Progenitor cell of endocrine pancreas (in vitro differentiated cells): ENCODE data around the gene TUBGCP6. TPM values are rescaled to one million over a fixed set of nuclear protein-coding genes. Genes with fewer than 3 reads are reported as not detected.

Experiments
- DNase-seq: peaks from one replicate; pipeline ENCODE4 v3.0.0; 2021; ENCODE audit warnings: low spot score; ENCODE audit not compliant: unreplicated experiment
- H3K27ac Mint-ChIP-seq: 2 replicates; pipeline ENCODE4 v1.8.0; 2021; ENCODE audit warnings: mild to moderate bottlenecking, moderate library complexity, mixed read lengths
- H3K27me3 Mint-ChIP-seq: 2 replicates; pipeline ENCODE4 v1.8.0; 2021; ENCODE audit warnings: mixed read lengths
- H3K36me3 Mint-ChIP-seq: 2 replicates; pipeline ENCODE4 v1.8.0; 2022; ENCODE audit warnings: mixed read lengths; ENCODE audit not compliant: insufficient read depth
- H3K4me1 Mint-ChIP-seq: 2 replicates; pipeline ENCODE4 v1.8.0; 2021; ENCODE audit warnings: low read depth, mixed read lengths
- H3K4me3 Mint-ChIP-seq: 2 replicates; pipeline ENCODE4 v1.8.0; 2021; ENCODE audit warnings: low read depth, mild to moderate bottlenecking, moderate library complexity, mixed read lengths
- H3K9me3 Mint-ChIP-seq: 2 replicates; pipeline ENCODE4 v1.8.0; 2021; ENCODE audit warnings: low read depth, mixed read lengths
- long read RNA-seq: library from polyadenylated mRNA; unstranded; transcript quantifications from one replicate; pipeline ENCODE4 v2.0.0, GENCODE V29; 2020
- total RNA-seq: library from RNA; stranded (reverse); gene quantifications from 2 replicates; pipeline ENCODE4 v1.2.1, GENCODE V29; 2021
- TF ChIP-seq, protein P1 (sequence below): fragments of 200-600 bp; sonication (generic); IDR thresholded peaks from one replicate; pipeline ENCODE4 v1.5.0; 2021; ENCODE audit warnings: antibody characterized with exemption, mild to moderate bottlenecking; ENCODE audit not compliant: unreplicated experiment

TUBGCP6 gene, protein sequence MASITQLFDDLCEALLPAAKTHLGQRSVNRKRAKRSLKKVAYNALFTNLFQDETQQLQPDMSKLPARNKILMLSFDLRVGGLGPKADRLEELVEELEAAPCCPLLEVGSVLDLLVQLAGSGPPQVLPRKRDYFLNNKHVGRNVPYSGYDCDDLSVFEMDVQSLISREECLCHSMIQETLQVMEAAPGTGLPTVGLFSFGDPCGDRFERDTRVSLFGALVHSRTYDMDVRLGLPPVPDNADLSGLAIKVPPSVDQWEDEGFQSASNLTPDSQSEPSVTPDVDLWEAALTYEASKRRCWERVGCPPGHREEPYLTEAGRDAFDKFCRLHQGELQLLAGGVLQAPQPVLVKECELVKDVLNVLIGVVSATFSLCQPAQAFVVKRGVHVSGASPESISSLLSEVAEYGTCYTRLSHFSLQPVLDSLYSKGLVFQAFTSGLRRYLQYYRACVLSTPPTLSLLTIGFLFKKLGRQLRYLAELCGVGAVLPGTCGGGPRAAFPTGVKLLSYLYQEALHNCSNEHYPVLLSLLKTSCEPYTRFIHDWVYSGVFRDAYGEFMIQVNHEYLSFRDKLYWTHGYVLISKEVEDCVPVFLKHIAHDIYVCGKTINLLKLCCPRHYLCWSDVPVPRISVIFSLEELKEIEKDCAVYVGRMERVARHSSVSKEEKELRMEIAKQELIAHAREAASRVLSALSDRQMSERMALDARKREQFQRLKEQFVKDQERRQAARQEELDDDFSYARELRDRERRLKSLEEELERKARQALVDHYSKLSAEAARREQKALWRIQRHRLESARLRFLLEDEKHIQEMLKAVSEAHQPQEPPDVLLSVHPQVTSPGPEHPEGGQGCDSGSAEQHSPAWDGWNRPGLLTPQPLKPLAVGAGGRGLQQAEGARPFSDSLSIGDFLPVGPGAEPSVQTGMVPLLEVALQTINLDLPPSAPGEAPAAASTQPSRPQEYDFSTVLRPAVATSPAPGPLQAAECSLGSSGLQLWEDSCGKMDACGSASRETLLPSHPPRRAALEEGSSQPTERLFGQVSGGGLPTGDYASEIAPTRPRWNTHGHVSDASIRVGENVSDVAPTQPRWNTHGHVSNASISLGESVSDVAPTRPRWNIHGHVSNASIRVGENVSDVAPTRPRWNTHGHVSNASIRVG (N-terminal part only)
- 62.0 and 70.9 TPM in 2 replicates for total RNA-seq
- long read RNA-seq, partial matches to known transcripts = 15 of 19 reads
- long read RNA-seq, other reads (novel, unspliced or antisense) = 4 of 19 reads

DNA sequence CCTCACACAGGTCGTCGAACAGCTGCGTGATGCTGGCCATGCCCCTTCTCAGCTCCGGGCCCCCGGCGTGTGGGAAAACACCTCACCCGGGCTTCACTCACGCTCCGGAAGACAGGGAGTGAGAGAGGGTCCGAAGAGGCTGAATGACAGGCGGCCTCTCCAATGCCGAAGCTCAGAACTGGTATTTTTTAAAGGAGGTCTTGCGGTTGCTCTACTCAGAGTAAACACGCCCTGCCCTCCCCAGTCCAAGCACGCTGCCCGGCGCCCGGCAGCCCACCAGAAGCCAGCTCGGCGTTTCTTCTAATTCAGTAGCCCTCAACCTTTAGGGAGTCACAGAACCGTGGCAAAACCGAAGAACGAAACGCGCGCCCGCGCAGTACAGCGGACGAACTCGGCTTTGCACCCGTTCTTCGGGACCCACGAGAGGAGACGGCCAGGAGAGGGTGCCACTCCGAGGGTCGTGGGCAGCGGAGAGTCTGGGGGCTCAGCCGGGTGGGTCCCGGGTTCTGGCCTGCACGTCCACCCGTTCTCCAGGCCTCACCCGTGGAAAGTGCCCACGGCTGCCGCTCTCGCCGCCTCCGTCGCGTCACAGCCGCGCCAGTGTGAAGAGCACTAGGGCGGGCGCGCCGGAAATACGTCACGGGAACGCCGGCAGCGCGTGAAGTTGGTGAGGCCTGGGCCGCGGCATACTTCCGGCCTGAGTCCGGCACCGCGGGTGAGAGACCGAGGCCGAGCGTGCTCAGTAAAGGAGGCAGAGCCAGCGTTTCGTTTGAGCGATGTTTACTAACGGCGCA is at the start of gene TUBGCP6:
TUBGCP6 (minus strand) TSS at position 604 of the 794 bp plus-strand sequence; CDS start at position 40, 564 bp downstream.
- Mint-ChIP-seq H3K27me3 (no peaks in the 10 kb centered on the region), H3K4me1 (peaks cover 26% of the 10 kb centered on the region), H3K27ac (peak within 1 kb of the TSS; percentile 96)

GRCh38 chr22:50294319-50294656 is 49.5 kb upstream of the TUBGCP6 start:
- H3K36me3 Mint-ChIP-seq = peaks cover 1% of the 10 kb centered on the region
- TF ChIP-seq, protein P1, sequence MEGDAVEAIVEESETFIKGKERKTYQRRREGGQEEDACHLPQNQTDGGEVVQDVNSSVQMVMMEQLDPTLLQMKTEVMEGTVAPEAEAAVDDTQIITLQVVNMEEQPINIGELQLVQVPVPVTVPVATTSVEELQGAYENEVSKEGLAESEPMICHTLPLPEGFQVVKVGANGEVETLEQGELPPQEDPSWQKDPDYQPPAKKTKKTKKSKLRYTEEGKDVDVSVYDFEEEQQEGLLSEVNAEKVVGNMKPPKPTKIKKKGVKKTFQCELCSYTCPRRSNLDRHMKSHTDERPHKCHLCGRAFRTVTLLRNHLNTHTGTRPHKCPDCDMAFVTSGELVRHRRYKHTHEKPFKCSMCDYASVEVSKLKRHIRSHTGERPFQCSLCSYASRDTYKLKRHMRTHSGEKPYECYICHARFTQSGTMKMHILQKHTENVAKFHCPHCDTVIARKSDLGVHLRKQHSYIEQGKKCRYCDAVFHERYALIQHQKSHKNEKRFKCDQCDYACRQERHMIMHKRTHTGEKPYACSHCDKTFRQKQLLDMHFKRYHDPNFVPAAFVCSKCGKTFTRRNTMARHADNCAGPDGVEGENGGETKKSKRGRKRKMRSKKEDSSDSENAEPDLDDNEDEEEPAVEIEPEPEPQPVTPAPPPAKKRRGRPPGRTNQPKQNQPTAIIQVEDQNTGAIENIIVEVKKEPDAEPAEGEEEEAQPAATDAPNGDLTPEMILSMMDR = no peak
- H3K4me3 Mint-ChIP-seq = no peak overlapping the region
- DNase-seq = no peak
- peak overlapping the region; percentile 74 for H3K27ac Mint-ChIP-seq
- no peaks in the 10 kb centered on the region for H3K27me3 Mint-ChIP-seq
- H3K4me1 Mint-ChIP-seq = peaks cover 21% of the 10 kb centered on the region
- no peaks in the 10 kb centered on the region for H3K9me3 Mint-ChIP-seq

More for the DNA sequence above, at the start of gene TUBGCP6:
- peaks cover 4% of the 10 kb centered on the region for H3K36me3 Mint-ChIP-seq
- TF ChIP-seq, protein P1 = peak; percentile 40
- peak within 1 kb of the TSS; percentile 99 for H3K4me3 Mint-ChIP-seq
- DNase-seq = peak; percentile 79
- H3K9me3 Mint-ChIP-seq = no peaks in the 10 kb centered on the region

- DNase-seq = peak; percentile 59
- Mint-ChIP-seq H3K4me1 (peaks cover 20% of the 10 kb centered on the region), H3K36me3 (peaks cover 1% of the 10 kb centered on the region), H3K27ac (peak overlapping the region; percentile 74), H3K27me3 (no peaks in the 10 kb centered on the region), H3K4me3 (no peak overlapping the region), H3K9me3 (no peaks in the 10 kb centered on the region)
- TF ChIP-seq, protein P1 = no peak
Measured at GRCh38 chr22:50293441-50294318, 48.9 kb upstream of the TUBGCP6 start.

DNA sequence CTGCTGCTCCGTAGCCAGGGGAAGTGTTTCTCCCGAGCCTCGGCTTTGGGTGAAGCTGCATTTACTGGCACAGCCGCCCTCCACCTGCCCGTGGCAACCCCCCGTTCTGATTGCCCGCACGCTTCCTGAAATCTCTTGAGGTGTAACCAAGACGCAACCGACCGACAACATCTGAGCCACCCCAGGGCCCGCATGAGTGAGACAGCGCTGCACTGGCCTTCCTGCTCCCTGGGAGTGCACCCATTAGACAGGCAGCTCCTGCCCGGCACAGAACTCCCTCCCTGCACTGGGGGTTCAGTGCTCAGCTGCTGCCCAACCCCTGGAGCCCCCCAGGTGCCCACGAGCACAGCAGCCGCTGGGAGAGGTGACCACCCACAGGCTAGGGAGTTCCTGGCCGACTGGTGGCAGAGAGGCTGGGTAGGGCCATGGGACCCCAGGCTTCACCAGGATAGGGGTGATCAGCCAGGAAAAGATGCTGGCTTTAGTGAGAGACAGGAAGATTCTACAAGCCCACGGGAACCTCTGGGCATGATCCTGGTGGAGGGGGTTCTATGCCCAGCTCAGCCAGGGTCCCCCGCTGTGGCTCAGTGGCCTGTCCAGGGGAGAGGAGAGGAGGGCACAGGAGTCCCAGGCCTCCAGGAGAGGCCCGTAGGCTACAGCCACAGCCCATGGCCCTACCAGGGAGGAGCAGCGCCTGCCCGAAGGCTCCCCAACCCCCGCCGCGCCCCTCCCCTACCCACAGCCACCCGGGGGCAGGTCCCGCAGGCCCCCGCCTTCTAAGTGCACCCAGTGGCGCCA is 48.0 kb upstream of the TUBGCP6 start:
- Mint-ChIP-seq H3K9me3 (no peaks in the 10 kb centered on the region), H3K4me3 (no peak overlapping the region), H3K27me3 (no peaks in the 10 kb centered on the region), H3K36me3 (peaks cover 1% of the 10 kb centered on the region), H3K4me1 (peaks cover 17% of the 10 kb centered on the region), H3K27ac (peak overlapping the region; percentile 93)
- no peak for DNase-seq
- TF ChIP-seq, protein P1 = no peak
